Measurements from ENCODE around the gene METTL17. TPM values are rescaled to one million over a fixed set of nuclear protein-coding genes. Genes with fewer than 3 reads are reported as not detected.
"Not testable (repeated sequence)": the region's sequence is repeated elsewhere in the genome, so short reads cannot be mapped to it uniquely, and the experiment has no call there.

The METTL17 gene
- total RNA-seq, 1 experiment from 2014 or later: 93.9 TPM

DNA sequence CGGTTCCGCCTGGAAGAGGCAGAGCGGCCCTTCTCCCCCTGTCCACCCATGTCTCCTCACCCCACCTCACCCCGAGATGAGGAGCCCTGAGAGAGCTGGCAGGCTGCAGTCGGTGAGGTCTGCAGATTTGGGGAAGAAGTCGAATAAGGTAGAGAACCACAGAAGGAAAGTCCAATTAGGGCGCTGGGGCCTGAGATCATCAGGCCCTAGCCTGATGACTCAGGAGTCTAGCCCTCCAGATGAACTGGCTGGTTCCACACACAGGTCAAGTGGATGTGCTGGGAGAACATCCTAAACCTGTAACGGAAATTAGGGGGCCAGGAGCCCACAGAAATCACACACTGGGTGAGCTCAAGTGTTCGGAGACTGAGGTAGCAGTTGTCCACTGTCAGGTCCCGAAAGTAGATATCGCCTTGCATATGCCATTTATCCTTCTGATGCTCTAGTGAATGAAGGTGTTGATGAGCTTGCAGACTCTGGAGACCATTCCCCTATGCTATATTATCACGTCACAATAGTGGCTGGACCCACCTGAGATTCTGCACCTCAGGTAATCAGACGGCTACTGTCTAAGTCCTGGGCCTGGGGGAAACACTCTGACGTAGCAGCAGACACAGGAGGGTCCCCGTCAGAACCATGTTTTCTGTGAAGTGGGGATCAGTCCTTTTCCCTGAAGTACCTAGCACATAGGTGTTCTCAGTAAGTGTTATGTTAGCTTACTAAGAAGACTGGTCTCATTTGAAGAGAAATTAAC is 886 bp upstream of the METTL17 start:
- no peak for DNase-seq (ENCODE audit: low read depth)
- in situ Hi-C loops (cut with HindIII; ENCODE audit: low pct_unique_long_range_greater_than_20kb, low sequenced_read_pairs): no loop called here

DNA sequence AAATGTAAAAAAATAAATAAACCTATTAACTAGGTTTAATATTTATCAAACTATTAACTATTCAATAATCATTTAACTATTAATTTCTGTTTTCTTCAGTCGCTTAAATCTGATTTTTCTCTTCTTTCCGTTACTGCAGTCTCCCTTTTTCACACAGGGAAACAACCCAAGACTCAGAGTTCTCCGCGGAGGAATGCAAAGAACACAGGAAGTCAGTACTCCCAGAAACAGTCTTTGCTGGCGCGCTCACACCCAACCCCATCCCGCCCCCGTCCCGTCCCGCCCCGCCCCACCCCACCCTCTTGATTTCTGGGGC is 351 bp upstream of the METTL17 start:
- in situ Hi-C loops (cut with HindIII; ENCODE audit: low pct_unique_long_range_greater_than_20kb, low sequenced_read_pairs): no loop called here
- no peak for DNase-seq (ENCODE audit: low read depth)

DNA sequence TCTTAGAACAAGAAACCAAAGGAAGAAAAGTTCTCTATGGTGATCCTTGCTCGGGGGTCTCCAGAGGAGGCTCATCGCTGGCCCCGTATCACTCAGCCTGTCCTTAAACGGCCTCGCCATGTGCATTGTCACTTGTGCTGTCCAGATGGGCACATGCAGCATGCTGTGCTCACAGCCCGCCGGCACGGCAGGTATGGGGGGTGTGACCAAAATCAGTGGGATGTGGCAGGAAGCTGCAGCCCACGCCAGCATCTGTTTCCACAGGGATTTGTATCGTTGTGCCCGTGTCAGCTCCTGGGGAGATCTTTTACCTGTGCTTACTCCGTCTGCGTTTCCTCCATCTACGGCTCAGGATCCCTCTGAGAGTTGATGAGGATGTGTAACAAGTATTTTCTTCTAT is 6.7 kb downstream of the METTL17 start:
- in situ Hi-C loops (cut with HindIII; ENCODE audit: low pct_unique_long_range_greater_than_20kb, low sequenced_read_pairs): no loop called here
- DNase-seq (ENCODE audit: low read depth): no peak

DNA sequence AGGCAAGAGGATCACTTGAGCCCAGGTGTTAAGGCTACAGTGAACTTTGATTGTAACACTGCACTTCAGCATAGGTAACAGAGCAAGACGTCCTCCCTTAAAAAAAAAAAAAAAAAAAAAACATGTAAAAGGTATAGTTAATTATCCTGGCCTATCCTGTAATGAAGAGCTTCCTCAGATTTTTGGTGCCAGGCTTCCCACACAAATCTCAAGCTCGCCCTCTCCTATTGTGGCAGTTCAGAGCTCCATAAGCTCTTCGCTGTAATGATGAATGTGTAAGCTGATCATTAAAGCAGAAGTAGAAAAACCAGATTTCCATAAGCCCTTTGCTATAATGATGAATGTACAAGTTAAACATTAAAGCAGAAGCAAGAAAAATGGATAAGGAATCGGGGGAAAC is 7.3 kb downstream of the METTL17 start:
- in situ Hi-C loops (cut with HindIII; ENCODE audit: low pct_unique_long_range_greater_than_20kb, low sequenced_read_pairs): no loop called here

DNA sequence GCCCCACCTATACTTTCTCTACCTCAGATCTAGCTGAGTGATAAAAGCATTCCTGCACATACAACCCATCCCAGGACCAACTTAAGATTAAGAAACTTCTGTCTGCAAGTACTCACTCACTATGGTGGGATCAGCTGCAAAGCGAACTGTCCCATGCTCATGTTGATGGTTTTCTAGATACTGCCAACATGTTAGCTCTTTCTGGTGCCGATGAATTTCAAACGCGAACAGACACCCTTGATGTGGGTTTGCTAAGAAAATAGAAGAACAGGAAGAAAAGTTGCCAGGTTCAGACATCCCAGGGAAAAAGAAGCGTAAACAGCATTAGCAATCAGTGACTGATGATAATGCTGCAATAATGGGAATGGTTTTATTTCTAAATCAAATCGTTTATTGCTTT is 7.8 kb downstream of the METTL17 start:
- in situ Hi-C loops (cut with HindIII; ENCODE audit: low pct_unique_long_range_greater_than_20kb, low sequenced_read_pairs): no loop called here
- DNase-seq (ENCODE audit: low read depth): no peak

More for the DNA sequence above, 7.3 kb downstream of the METTL17 start:
- no peak for DNase-seq (ENCODE audit: low read depth)

DNA sequence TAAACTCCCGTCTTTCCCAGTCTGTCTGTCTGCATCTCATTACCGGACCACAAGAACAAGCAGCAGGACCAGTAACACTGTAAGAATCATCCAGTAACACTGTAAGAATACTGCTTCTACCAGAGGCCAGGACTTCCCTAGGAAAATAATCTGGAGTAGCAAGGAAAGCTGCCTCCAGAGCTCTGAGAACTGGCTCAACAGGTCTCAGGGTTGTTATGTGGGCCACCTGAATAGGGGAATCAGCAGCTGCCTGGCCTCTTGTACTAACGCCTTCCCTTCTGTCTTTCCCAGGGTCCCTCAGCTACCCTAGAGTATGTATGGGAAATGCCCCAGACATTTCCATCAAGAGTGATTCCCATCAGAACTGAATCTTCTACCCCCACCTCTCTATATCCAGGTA is 8.4 kb downstream of the METTL17 start:
- DNase-seq (ENCODE audit: low read depth): no peak
- in situ Hi-C loops (cut with HindIII; ENCODE audit: low pct_unique_long_range_greater_than_20kb, low sequenced_read_pairs): no loop called here

DNA sequence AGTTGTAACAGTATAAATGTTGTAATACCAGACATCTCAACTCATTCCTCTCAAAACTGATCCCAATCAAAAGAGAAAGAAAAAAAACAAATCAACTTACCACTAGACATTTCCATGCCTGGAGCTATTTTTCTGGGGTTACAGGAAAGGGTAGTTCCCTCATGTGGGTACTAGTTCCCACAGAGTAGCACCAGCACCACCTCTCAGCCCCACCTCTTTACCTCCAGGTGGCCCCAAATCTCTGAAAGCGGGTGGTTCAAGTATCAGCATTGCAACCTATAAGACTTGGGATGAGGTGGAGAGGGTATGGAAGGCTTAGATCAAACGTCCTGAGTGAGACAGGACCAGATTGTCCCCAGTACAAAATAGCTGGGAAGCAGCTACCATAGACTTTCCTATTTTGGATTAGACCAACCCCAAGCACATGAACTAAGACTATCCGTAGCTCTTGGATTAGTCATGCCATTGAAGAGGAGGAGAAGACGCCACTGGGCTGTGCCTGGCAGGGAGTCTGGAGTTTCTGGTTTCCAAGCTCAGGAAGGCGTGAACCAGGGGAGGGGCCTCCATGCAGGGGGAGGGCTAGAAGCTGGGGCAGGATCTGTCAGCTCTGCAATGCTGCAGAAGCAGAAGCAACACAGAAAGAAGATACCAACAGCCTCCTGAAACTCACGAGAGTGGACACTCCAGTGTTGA is 9.0 kb downstream of the METTL17 start, which contains the start of gene SLC39A2:
Gene SLC39A2, plus strand, starts transcription at position 620 of the 693 bp plus-strand sequence. CDS start 154 bp downstream, outside the sequence.
- peak; percentile 58 for DNase-seq (ENCODE audit: low read depth)
- in situ Hi-C loops (cut with HindIII; ENCODE audit: low pct_unique_long_range_greater_than_20kb, low sequenced_read_pairs): no loop called here

DNA sequence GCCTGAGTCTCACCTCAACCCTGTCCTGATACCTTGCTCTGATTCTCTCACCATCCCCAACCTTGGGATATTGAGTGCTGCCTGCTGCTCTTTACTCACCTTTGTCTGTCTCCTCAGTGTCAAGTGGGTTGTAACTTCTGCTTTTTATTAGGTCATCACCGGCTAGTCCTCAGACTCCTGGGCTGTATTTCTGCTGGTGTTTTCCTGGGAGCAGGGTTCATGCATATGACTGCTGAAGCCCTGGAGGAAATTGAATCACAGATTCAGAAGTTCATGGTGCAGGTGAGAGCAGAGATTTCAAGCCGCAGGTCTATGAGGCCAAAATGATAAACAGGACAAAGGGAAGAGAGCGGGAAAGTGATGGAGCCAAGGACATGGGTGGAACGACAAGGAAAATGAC is 9.8 kb downstream of the METTL17 start:
- in situ Hi-C loops (cut with HindIII; ENCODE audit: low pct_unique_long_range_greater_than_20kb, low sequenced_read_pairs): no loop called here
- DNase-seq (ENCODE audit: low read depth): no peak

DNA sequence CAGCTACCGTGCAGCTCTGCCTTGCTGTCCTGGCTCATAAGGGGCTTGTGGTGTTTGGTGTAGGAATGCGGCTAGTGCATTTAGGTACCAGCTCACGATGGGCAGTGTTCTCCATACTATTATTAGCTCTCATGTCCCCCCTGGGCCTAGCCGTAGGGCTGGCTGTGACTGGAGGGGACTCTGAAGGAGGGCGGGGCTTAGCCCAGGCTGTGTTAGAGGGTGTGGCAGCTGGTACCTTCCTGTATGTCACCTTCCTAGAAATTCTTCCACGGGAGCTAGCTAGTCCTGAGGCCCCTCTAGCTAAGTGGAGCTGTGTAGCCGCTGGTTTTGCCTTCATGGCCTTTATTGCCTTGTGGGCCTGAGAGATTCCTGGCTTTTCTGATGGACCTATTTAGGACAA is 11.4 kb downstream of the METTL17 start:
- in situ Hi-C loops (cut with HindIII; ENCODE audit: low pct_unique_long_range_greater_than_20kb, low sequenced_read_pairs): no loop called here
- no peak for DNase-seq (ENCODE audit: low read depth)

DNA sequence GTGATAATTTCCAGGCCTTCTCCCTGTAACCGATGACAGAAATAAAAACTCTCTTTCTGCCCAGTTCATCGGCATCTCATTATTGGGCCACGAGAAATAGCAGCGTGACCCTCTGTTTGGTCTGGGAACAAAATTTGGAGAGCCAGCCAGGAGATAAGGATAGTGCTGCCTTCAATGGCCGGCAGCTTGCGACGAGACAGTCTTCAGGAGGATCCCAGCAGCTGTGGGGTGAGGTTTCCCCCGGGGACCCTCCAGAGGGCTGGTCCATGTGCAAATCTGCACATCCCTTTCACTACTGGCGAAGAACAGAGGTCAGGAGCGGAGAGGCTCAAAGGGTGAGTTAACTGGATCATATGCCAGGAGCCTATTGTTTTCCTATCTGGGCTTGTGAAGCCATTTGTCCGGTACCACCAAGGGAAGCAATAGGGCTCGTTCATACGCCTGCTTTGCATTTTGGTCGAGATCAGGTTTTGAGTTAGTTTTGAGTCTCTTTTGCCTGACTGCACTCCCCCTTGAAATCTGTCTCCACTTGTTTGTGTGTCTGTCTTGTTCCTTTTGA is 14.1 kb downstream of the METTL17 start:
- in situ Hi-C loops (cut with HindIII; ENCODE audit: low pct_unique_long_range_greater_than_20kb, low sequenced_read_pairs): no loop called here
- DNase-seq (ENCODE audit: low read depth): no peak

DNA sequence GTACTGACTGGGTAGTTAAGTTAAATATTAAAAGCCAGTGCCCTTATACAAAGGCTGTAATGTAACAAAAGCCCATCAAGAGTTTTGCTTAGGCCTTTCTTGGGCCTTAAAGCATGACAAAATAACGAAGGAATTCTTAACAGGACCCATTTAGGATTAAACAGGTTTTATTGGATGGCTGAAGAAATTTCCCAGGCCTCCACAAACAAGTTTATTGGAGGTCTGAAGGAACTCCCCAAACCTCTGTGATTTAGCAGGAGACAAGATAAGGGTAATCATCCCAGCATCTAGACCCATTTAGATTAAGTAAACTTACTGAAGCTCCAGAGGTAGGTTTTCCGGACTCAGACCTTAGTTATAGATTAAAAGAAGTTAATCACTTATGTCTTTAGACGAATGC is 19.9 kb downstream of the METTL17 start:
- in situ Hi-C loops (cut with HindIII; ENCODE audit: low pct_unique_long_range_greater_than_20kb, low sequenced_read_pairs); DNase-seq (ENCODE audit: low read depth): not testable (repeated sequence)

DNA sequence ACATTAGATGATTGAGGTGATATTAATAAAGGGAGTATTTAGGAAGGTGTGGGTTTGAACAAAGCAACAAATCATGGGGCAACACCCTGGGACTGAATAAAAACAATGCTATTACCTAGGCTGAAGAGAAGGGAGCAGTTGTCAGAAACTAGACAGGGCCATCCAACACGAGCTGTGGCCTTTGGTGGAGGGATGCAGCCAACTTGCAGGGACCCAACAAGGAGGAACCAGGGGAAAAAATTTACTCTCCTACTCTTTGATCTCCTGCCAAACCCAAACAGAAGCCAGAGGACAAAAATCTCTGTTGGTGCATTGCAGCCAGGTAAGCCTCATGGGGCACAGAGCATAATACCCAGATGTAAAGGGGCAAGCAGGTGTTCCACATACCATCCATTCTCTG is 21.4 kb downstream of the METTL17 start:
- in situ Hi-C loops (cut with HindIII; ENCODE audit: low pct_unique_long_range_greater_than_20kb, low sequenced_read_pairs): no loop called here
- no peak for DNase-seq (ENCODE audit: low read depth)

DNA sequence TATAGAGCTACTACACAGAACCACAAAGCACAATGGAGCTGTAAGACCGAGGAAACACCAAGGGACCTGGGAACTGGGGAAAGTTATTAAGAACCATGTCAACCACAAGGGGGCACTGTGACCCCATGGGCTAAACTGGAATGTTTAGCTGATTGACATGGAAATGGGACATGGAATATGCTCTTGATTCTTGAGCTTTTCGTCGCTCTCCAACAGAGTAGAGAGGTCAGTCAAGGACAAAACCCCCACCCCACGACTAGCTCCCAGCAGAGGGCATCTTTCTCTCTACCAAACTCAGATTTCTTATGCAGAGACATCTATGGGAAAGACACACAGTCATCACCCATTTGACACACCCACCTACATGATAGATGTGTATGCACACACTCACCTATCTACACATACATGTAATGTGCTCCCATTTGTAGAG is 25.0 kb downstream of the METTL17 start:
- in situ Hi-C loops (cut with HindIII; ENCODE audit: low pct_unique_long_range_greater_than_20kb, low sequenced_read_pairs): no loop called here
- peak; percentile 62 for DNase-seq (ENCODE audit: low read depth)

DNA sequence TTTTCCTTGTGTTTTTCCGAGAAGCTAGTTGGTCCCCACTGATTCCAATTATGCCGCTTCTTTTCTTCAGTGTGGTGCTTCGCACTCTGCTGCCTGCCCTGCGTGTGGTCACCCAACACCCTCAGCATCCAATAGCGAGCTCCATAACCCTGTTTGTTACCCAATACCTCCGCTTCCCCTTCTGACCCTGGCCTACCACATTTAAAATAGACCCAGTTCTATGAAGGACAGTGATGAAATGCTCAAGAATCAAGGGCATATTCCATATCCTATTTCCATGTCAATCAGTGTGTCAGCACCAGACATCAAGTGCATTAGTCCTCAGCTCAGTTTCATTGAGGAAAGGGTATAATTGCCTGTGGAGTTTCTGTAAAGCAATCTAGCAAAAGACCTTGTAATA is 25.5 kb downstream of the METTL17 start:
- no peak for DNase-seq (ENCODE audit: low read depth)
- in situ Hi-C loops (cut with HindIII; ENCODE audit: low pct_unique_long_range_greater_than_20kb, low sequenced_read_pairs): no loop called here

DNA sequence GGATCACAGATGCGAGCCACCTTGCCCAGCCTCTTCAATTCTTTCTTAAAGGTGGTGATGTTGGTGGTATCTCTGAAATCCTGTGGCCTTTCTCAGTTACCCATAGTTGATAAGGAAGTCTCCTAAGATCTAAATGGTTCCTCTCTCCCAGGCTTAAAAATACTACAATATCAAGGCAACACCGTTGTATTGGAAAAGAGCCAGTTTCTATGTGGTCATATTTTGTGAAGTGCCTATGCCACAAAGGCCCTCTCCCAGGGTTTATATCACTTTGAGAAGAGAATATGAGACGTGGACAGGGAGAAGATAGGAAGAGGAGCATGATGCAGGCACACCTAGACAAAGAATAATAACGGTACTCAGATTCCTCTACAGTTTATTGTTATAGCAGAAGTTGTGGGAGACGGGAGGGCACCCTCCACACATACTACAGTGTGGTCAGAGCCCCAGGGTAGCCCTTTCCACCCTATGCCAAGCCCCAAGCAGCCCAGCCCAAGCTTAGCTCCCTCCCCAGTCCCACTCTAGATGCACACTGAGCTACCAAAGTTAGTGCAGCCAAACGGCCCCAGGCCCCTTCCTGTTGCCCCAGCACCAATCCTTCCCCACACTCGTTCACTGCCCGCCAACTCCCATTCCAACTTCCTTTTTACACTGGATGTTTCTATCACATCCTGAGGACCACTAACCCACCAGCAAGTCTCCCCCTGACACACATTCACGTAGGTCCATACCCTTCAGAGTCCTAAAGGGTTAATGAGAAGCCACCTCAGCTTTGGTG is 26.8 kb downstream of the METTL17 start:
- in situ Hi-C loops (cut with HindIII; ENCODE audit: low pct_unique_long_range_greater_than_20kb, low sequenced_read_pairs): no loop called here
- no peak for DNase-seq (ENCODE audit: low read depth)

DNA sequence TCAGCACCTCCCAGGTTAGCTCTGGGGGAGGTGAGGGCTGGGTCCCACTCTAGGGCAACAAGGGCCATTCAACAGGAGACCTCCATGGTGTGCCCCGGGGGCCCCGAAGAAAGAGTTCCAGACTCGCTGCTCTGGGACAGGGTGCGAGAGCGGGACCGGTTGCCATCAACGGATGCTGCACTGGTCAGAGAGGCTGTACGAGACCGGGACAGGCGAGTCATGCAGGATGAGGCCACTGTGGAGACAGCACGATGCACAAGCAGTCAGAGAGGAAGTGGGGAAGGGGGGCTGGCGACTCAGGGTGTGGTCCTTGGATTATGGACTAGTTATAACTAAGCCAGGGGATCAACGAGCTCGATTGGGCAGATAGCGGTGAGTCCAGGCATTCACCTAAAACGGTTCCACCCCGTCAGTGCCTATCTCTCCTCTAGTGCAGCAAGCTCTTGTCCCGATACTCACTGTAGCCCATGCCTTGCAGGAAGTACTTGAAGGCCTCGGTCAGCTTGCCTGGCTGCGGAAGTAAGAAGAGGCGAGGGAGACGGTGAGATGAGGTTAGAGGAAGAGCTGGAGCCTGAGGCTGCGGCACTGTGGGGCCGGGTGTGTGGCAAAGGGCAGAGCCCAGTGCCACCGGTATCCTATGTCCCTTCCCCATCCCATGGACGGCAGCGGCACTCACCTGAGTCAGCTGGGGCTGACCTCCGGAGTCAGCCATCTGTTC is 27.9 kb downstream of the METTL17 start:
- DNase-seq (ENCODE audit: low read depth): no peak
- in situ Hi-C loops (cut with HindIII; ENCODE audit: low pct_unique_long_range_greater_than_20kb, low sequenced_read_pairs): no loop called here

DNA sequence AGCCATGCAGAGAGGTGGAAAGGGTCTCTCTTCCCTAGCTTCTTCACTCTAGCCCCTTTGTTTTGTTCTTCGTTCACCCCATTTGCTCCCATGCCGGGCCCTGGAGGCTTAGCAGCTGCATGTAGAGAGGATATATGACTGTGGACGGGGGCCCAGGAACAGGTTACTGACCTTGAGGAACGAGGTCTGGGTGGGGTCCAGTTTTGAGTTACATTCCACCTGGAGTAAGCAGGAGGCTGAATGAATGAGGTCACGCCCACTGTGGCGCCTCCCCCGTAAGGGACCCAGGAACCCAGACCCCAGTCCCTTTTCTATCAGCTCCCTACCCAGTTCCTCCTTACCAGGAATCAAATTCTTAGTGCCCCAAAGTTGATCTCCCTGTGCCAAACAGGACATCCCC is 28.5 kb downstream of the METTL17 start:
- DNase-seq (ENCODE audit: low read depth): no peak
- in situ Hi-C loops (cut with HindIII; ENCODE audit: low pct_unique_long_range_greater_than_20kb, low sequenced_read_pairs): no loop called here

DNA sequence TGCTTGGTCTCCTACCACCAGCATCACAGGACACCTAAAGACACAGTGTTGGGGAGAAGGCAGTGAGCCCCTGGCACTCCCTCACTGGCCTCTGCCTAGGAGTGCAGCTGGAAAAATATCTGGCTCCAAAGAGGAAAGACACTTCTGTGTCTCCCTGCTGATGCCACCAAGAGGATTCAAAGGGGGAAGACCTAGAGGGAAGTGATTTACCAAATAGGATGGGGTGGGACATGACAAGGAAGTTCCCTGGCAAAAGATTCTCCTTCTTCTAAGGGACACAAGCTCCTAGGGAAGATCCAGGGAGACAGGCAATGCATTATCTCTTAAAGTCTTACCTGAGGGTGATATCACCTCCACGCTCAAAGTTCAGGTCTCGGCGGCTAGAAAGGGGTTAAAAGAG is 29.0 kb downstream of the METTL17 start:
- DNase-seq (ENCODE audit: low read depth): no peak
- in situ Hi-C loops (cut with HindIII; ENCODE audit: low pct_unique_long_range_greater_than_20kb, low sequenced_read_pairs): no loop called here
